Activated T-helper 17 cell treated with anti-CD3 and anti-CD28 coated beads, Interleukin-2, amount 50 U/mL, for 72 hours (primary cell): ENCODE measurements around the gene SV2A. TPM values are rescaled to one million over a fixed set of nuclear protein-coding genes. Genes with fewer than 3 reads are reported as not detected.

Experiments used
- ATAC-seq: fragments of 150-1000 bp; cut with Tn5 transposase; replicated peaks from 2 replicates; pipeline ENCODE4 v1.10.0; 2021; ENCODE audit warnings: mild to moderate bottlenecking, moderate library complexity
- H3K27ac Mint-ChIP-seq: one replicate; pipeline ENCODE4 v1.8.0; 2022; ENCODE audit warnings: mixed read lengths
- H3K27me3 Mint-ChIP-seq: one replicate; pipeline ENCODE4 v1.8.0; 2022; ENCODE audit warnings: mixed read lengths
- H3K36me3 Mint-ChIP-seq: one replicate; pipeline ENCODE4 v1.8.0; 2022; ENCODE audit warnings: low read depth, mild to moderate bottlenecking, mixed read lengths
- H3K4me1 Mint-ChIP-seq: one replicate; pipeline ENCODE4 v1.8.0; 2022; ENCODE audit warnings: mixed read lengths
- H3K4me3 Mint-ChIP-seq: one replicate; pipeline ENCODE4 v1.8.0; 2022; ENCODE audit warnings: mild to moderate bottlenecking, mixed read lengths
- H3K9me3 Mint-ChIP-seq: one replicate; pipeline ENCODE4 v1.8.0; 2022; ENCODE audit warnings: mixed read lengths
- total RNA-seq, 2 donors: library from RNA; stranded (reverse); gene quantifications; one replicate each; pipeline ENCODE4 v1.2.3, GENCODE V29; 2022

SV2A gene
- total RNA-seq, 2 donors from 2014 or later, result 5.8 to 7.5 TPM

GRCh38 chr1:149936992-149937705 is 19.5 kb upstream of the SV2A start:
- peak overlapping the region; percentile 70 for H3K27ac Mint-ChIP-seq
- no peaks in the 10 kb centered on the region for H3K36me3 Mint-ChIP-seq
- peak overlapping the region; percentile 58 for H3K4me3 Mint-ChIP-seq
- H3K9me3 Mint-ChIP-seq, result no peaks in the 10 kb centered on the region
- ATAC-seq, result peak; percentile 19
- H3K4me1 Mint-ChIP-seq, result peaks cover 19% of the 10 kb centered on the region
- H3K27me3 Mint-ChIP-seq, result no peaks in the 10 kb centered on the region

DNA sequence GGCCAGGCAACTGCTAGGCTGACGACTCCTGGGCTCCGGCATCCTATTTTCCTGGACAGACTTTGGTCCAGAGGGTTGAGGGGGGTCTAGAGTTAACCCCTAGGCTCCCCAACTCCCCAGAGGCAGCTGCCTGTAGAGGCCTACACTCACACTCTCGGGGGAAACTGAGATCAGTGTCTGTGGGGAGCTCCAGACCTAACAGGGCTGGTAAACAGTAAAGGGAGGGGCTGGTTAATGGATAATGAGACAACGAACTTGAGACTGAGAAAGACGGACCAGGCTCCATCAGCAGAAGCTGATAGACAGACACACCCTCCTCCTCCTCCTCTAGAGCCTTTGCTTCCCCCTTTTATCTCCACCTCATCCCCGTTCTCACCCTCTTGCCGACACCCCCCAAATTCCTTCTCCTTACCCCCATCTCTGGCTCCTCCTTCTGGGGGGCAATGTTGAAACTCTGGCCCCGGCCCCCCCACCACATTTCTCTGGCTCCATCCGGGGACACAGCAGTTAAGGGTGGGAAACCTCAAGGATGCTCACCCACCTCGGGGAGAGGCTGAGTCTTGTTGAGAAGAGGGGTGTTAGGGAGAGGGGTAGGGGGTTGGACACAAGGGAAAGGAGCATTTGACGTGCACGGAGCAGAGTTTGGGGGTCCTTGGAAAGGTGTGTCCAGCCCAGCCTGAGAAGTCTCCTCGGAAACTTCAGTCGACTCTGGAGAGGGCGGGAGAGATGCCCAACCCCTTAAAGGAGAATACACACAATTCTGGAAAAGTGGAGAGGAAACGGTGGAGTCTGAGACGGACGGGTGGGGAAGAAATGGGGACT is 18.7 kb upstream of the SV2A start, which contains the start of gene MTMR11:
Gene MTMR11 (minus strand): TSS at position 710 of the 822 bp plus-strand sequence. CDS start 232 bp downstream, at position 478.
- Mint-ChIP-seq H3K36me3 (no peaks in the 10 kb centered on the region), H3K27me3 (peaks cover 5% of the 10 kb centered on the region), H3K4me1 (peaks cover 26% of the 10 kb centered on the region), H3K4me3 (peak within 1 kb of the TSS; percentile 58), H3K27ac (peak within 1 kb of the TSS; percentile 70), H3K9me3 (no peaks in the 10 kb centered on the region)
- no peak for ATAC-seq

DNA sequence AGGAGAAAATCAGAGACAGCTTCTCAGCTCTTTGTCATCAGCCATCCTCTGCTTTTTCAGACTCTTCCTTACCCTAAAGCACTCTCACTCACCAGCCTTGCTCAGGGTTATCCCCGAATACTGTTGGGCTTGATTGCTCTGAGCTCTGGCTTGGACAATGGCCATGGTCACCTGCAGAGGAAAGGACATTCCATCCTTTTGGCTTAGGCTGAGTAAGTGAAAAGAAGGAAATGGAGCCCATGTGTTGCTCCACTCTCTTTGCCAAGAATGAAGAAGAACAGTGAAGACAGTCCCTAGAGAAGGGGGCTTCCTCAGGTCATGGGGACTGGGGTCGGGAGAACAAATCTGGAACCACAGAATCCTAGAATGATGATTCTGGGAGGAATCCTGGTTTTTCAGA is 16.7 kb upstream of the SV2A start:
- ATAC-seq, result no peak
- peaks cover 30% of the 10 kb centered on the region for H3K4me1 Mint-ChIP-seq
- peaks cover 8% of the 10 kb centered on the region for H3K27me3 Mint-ChIP-seq
- H3K4me3 Mint-ChIP-seq, result no peak overlapping the region
- H3K36me3 Mint-ChIP-seq, result no peaks in the 10 kb centered on the region
- no peaks in the 10 kb centered on the region for H3K9me3 Mint-ChIP-seq
- H3K27ac Mint-ChIP-seq, result peak overlapping the region; percentile 23

DNA sequence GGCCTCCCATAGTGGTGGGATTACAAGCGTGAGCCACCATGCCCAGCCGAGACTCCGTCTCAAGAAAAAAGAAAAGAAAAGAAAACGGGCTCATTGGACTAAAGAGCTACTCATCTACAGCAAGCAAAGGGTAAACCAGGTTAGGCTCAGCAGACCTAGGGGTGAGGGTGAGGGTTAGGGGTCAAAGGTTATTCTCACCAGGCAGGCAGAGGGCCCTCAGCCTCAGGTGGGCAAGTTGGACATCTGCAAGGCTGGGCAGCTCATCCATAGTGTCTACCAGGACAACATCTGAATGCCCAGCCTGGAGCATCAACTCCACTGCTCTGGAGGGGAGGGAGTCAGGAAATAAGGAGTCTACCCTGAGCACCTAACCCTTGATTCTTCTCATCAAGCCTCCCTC is 15.6 kb upstream of the SV2A start:
- no peak overlapping the region for H3K4me3 Mint-ChIP-seq
- peak overlapping the region; percentile 23 for H3K27ac Mint-ChIP-seq
- peaks cover 33% of the 10 kb centered on the region for H3K4me1 Mint-ChIP-seq

GRCh38 chr1:149932474-149932873 is 14.8 kb upstream of the SV2A start:
- Mint-ChIP-seq H3K4me3 (no peak overlapping the region), H3K27me3 (peaks cover 8% of the 10 kb centered on the region), H3K4me1 (peaks cover 28% of the 10 kb centered on the region), H3K36me3 (peaks cover 5% of the 10 kb centered on the region), H3K27ac (no peak overlapping the region), H3K9me3 (no peaks in the 10 kb centered on the region)
- no peak for ATAC-seq

More for the DNA sequence above, 15.6 kb upstream of the SV2A start:
- no peak for ATAC-seq
- Mint-ChIP-seq H3K36me3 (no peaks in the 10 kb centered on the region), H3K27me3 (peaks cover 8% of the 10 kb centered on the region), H3K9me3 (no peaks in the 10 kb centered on the region)

- peaks cover 8% of the 10 kb centered on the region for H3K27me3 Mint-ChIP-seq
- peaks cover 23% of the 10 kb centered on the region for H3K4me1 Mint-ChIP-seq
- H3K4me3 Mint-ChIP-seq, result peak overlapping the region; percentile 44
- H3K36me3 Mint-ChIP-seq, result peaks cover 17% of the 10 kb centered on the region
- no peaks in the 10 kb centered on the region for H3K9me3 Mint-ChIP-seq
- ATAC-seq, result no peak
- H3K27ac Mint-ChIP-seq, result peak overlapping the region; percentile 71
These were observed 13.7 kb upstream of the SV2A start for GRCh38 chr1:149931212-149931790.

GRCh38 chr1:149929856-149930255 is 12.2 kb upstream of the SV2A start:
- peaks cover 31% of the 10 kb centered on the region for H3K36me3 Mint-ChIP-seq
- H3K27ac Mint-ChIP-seq, result no peak overlapping the region
- peaks cover 31% of the 10 kb centered on the region for H3K4me1 Mint-ChIP-seq
- H3K9me3 Mint-ChIP-seq, result no peaks in the 10 kb centered on the region
- ATAC-seq, result no peak
- no peak overlapping the region for H3K4me3 Mint-ChIP-seq
- peaks cover 8% of the 10 kb centered on the region for H3K27me3 Mint-ChIP-seq

DNA sequence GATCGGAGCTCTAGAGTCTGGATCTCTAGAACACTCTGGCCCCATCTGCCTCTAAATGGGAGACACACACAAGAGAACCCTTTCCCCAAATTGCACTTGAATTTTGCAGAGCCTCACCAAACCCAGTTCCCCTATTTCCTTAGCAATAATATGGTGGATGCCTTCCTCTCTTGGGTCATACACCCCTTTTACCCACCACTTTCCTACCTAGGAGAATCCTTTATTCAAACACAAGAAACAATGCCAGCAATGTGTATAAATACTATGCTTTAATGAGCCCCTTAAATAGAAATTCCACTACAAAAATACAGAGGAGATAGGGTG is 10.7 kb upstream of the SV2A start:
- H3K4me1 Mint-ChIP-seq, result peaks cover 41% of the 10 kb centered on the region
- no peaks in the 10 kb centered on the region for H3K9me3 Mint-ChIP-seq
- H3K4me3 Mint-ChIP-seq, result peak overlapping the region; percentile 99
- peak overlapping the region; percentile 96 for H3K27ac Mint-ChIP-seq
- H3K27me3 Mint-ChIP-seq, result peaks cover 8% of the 10 kb centered on the region
- H3K36me3 Mint-ChIP-seq, result peaks cover 46% of the 10 kb centered on the region
- ATAC-seq, result no peak

DNA sequence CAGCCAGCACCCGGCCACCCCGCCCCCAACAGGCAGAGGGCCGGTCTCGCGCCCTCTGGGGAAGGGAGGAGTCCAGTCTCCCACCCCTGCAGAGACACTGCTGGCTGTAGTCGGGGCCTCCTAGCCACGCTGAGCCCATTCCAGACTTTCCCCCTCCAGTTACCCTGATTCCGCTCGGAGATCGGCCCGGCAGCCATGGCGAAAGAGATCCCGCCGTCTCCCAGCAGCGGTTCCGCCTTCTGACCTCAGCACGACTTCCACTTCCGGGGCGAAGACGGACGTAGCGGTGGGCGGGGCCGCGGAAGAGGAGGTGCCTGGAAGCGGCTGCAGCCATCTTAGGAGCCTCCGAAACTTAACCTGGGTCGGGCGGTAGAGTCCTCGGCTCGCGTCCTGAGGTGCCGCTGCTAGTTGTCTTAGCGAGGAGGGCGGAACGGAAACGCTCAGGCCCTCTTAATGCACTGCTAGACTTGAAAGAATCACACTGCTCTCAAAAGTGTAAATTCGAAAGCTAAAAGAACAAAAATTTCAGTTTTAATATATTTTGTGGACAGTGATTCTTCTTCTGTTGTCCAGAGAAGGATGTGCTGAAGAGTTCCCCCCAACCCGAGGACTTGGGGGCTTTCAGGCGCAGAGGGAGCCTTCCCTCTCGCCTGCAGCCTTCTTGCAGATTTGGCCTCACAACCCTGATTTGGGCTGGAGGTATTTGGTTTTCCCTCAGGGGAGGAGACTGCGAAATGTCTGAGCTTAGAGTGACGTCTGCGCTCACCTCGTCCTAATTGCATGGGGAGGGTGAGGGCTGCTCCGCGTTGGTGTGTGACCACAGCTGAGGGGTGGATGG is 10.1 kb upstream of the SV2A start, which contains the start of gene SF3B4:
Gene SF3B4 (minus strand): TSS at position 241 of the 838 bp plus-strand sequence. CDS start 44 bp downstream, at position 197.
- H3K9me3 Mint-ChIP-seq, result no peaks in the 10 kb centered on the region
- peaks cover 8% of the 10 kb centered on the region for H3K27me3 Mint-ChIP-seq
- peak; percentile 99 for ATAC-seq
- peak within 1 kb of the TSS; percentile 99 for H3K4me3 Mint-ChIP-seq
- H3K36me3 Mint-ChIP-seq, result peaks cover 52% of the 10 kb centered on the region
- peak within 1 kb of the TSS; percentile 96 for H3K27ac Mint-ChIP-seq
- peaks cover 43% of the 10 kb centered on the region for H3K4me1 Mint-ChIP-seq

DNA sequence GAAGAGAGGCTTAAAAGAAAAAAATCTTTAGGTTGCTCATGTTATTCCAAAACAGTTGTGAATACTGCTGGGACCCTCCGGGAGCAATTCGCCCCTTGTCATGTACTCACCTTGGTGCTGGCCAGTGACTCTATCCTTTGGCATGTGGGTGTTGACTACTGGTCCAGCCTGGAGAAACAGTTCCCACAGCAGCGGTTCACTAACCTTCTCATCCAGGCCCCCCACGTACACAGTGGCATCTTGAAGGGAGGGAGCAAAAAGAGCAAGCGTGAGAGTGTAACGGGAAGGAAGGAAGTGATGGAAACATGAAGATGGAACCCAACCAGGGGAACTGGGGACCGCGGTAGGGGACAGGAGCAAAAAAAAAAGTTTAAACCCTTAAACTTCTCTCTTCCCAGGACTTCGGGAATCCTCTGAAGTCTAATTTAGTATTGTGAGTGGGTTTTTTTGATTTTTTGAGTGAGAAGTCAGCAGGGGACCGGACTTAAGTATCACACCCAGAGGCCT is 9.5 kb upstream of the SV2A start:
- H3K36me3 Mint-ChIP-seq, result peaks cover 58% of the 10 kb centered on the region
- peak overlapping the region; percentile 99 for H3K4me3 Mint-ChIP-seq
- no peak for ATAC-seq
- peaks cover 8% of the 10 kb centered on the region for H3K27me3 Mint-ChIP-seq
- peak overlapping the region; percentile 96 for H3K27ac Mint-ChIP-seq
- H3K9me3 Mint-ChIP-seq, result no peaks in the 10 kb centered on the region
- peaks cover 43% of the 10 kb centered on the region for H3K4me1 Mint-ChIP-seq

GRCh38 chr1:149926296-149926695 is 8.7 kb upstream of the SV2A start:
- H3K4me3 Mint-ChIP-seq, result peak overlapping the region; percentile 99
- peaks cover 2% of the 10 kb centered on the region for H3K27me3 Mint-ChIP-seq
- H3K27ac Mint-ChIP-seq, result no peak overlapping the region
- peaks cover 66% of the 10 kb centered on the region for H3K36me3 Mint-ChIP-seq
- H3K4me1 Mint-ChIP-seq, result peaks cover 35% of the 10 kb centered on the region
- ATAC-seq, result no peak
- H3K9me3 Mint-ChIP-seq, result no peaks in the 10 kb centered on the region

- Mint-ChIP-seq H3K4me1 (peaks cover 30% of the 10 kb centered on the region), H3K27ac (peak overlapping the region; percentile 17), H3K36me3 (peaks cover 66% of the 10 kb centered on the region)
These were observed 8.1 kb upstream of the SV2A start for GRCh38 chr1:149925751-149926150.

GRCh38 chr1:149925345-149925744 is 7.7 kb upstream of the SV2A start:
- peaks cover 28% of the 10 kb centered on the region for H3K4me1 Mint-ChIP-seq
- peaks cover 66% of the 10 kb centered on the region for H3K36me3 Mint-ChIP-seq
- no peak for ATAC-seq
- peak overlapping the region; percentile 17 for H3K27ac Mint-ChIP-seq
- peak overlapping the region; percentile 99 for H3K4me3 Mint-ChIP-seq
- H3K27me3 Mint-ChIP-seq, result no peaks in the 10 kb centered on the region
- no peaks in the 10 kb centered on the region for H3K9me3 Mint-ChIP-seq

More at GRCh38 chr1:149925751-149926150, 8.1 kb upstream of the SV2A start:
- no peak for ATAC-seq
- Mint-ChIP-seq H3K4me3 (peak overlapping the region; percentile 99), H3K9me3 (no peaks in the 10 kb centered on the region), H3K27me3 (no peaks in the 10 kb centered on the region)

DNA sequence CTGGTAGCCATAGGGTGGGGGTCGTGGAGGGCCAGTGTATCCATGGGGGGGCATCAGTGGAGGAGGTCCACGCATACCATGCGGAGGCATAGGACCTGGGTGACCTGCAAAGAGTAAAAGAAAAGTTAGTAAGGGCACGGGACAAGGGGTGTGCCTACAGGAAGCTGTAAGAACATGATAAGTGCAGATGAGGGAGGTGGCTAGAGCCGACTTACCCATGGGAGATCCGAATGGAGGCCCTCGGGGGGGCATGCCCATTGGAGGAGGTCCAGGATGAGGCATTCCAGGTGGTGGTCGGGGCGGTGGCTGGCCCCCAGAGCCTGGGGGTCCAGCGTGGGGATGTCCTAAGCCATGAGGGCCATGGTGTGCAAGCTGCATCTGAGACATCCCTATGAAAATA is 6.0 kb upstream of the SV2A start:
- H3K4me1 Mint-ChIP-seq, result peaks cover 24% of the 10 kb centered on the region
- H3K36me3 Mint-ChIP-seq, result peaks cover 66% of the 10 kb centered on the region
- H3K9me3 Mint-ChIP-seq, result no peaks in the 10 kb centered on the region
- ATAC-seq, result no peak
- H3K27me3 Mint-ChIP-seq, result no peaks in the 10 kb centered on the region
- H3K27ac Mint-ChIP-seq, result no peak overlapping the region
- H3K4me3 Mint-ChIP-seq, result no peak overlapping the region
